SK-N-SH (cell line): ENCODE measurements around the gene CLCNKB. TPM values are rescaled to one million over a fixed set of nuclear protein-coding genes. Genes with fewer than 3 reads are reported as not detected.

ENCODE experiments used
- CTCF ChIA-PET: fragments of 300-600, 350-600 bp; formaldehyde crosslinking; extraction: SDS; loops from one replicate; lab custom pipeline; 2021; lab: Yijun Ruan, JAX
- POLR2A ChIA-PET: fragments of 350-600 bp; sonication (Branson Sonifier 250); formaldehyde crosslinking; extraction: SDS; loops from one replicate; lab custom pipeline; 2020; ENCODE audit warnings: antibody characterized with exemption, inconsistent platforms; lab: Yijun Ruan, JAX
- DNase-seq: peaks from one replicate; pipeline ENCODE4 v3.0.0; 2012
- H2AFZ ChIP-seq: fragments of 200-600 bp; sonication (generic); 2 replicates; pipeline ENCODE4 v1.8.1; 2016; ENCODE audit warnings: antibody characterized with exemption, mild to moderate bottlenecking, low read depth
- H3F3A ChIP-seq: fragments of 200-600 bp; sonication (generic); replicated peaks from 2 replicates; pipeline ENCODE3; 2016; ENCODE audit warnings: antibody characterized with exemption, mild to moderate bottlenecking; ENCODE audit not compliant: insufficient read depth
- H3K27ac ChIP-seq, 2 experiments: fragments of 200-500 bp in 1 of 2; fragments of 200-600 bp in 1 of 2; sonication (Bioruptor generic) in 1 of 2; sonication (generic), shearing (Covaris generic) in 1 of 2; 2 replicates each; pipeline versions ENCODE4 v1.5.1 to v1.6.1; 2014 to 2016; ENCODE audit warnings: low read depth in 2 of 2, inconsistent platforms in 1 of 2, low read length in 1 of 2, mild to moderate bottlenecking in 1 of 2, mixed read lengths in 1 of 2
- H3K27me3 ChIP-seq: fragments of 200-600 bp; sonication (generic), shearing (Covaris generic); 2 replicates; pipeline ENCODE4 v1.6.1; 2016; ENCODE audit warnings: mixed run types; ENCODE audit not compliant: insufficient read depth
- H3K36me3 ChIP-seq, 2 experiments: fragments of 200-500 bp in 1 of 2; fragments of 200-600 bp in 1 of 2; sonication (Bioruptor generic) in 1 of 2; sonication (generic) in 1 of 2; replicated peaks in 1 of 2; 2 replicates each; pipeline versions ENCODE3 to v1.5.1; 2014 to 2016; ENCODE audit warnings: low read length in 1 of 2, mild to moderate bottlenecking in 1 of 2; ENCODE audit not compliant: insufficient read depth in 2 of 2, control insufficient read depth in 1 of 2
- H3K4me1 ChIP-seq, 2 experiments: fragments of 200-500 bp in 1 of 2; fragments of 200-600 bp in 1 of 2; sonication (Bioruptor generic) in 1 of 2; sonication (generic), shearing (Covaris generic) in 1 of 2; 2 replicates each; pipeline versions ENCODE4 v1.5.1 to v1.6.1; 2014 to 2016; ENCODE audit warnings: low read depth in 1 of 2, low read length in 1 of 2, mixed run types in 1 of 2; ENCODE audit not compliant: insufficient read depth in 2 of 2, control insufficient read depth in 1 of 2
- H3K4me2 ChIP-seq: fragments of 200-600 bp; sonication (generic), shearing (Covaris generic); 2 replicates; pipeline ENCODE4 v1.6.1; 2017; ENCODE audit warnings: mixed run types
- H3K4me3 ChIP-seq, 2 experiments: fragments of 200-500 bp in 1 of 2; fragments of 200-600 bp in 1 of 2; sonication (Bioruptor generic) in 1 of 2; sonication (generic), shearing (Covaris generic) in 1 of 2; 2 replicates each; pipeline versions ENCODE4 v1.5.1 to v1.8.1; 2014 to 2016; ENCODE audit warnings: low read depth in 2 of 2, inconsistent platforms in 1 of 2, low read length in 1 of 2, mild to moderate bottlenecking in 1 of 2, mixed read lengths in 1 of 2, moderate library complexity in 1 of 2
- H3K79me2 ChIP-seq: fragments of 200-600 bp; sonication (generic); 2 replicates; pipeline ENCODE4 v1.8.1; 2017; ENCODE audit warnings: mild to moderate bottlenecking; ENCODE audit not compliant: insufficient read depth
- H3K9ac ChIP-seq: fragments of 200-600 bp; sonication (generic); 2 replicates; pipeline ENCODE4 v1.6.1; 2017; ENCODE audit warnings: mixed run types
- H3K9me2 ChIP-seq: fragments of 200-600 bp; sonication (generic); 2 replicates; pipeline ENCODE4 v1.6.1; 2017; ENCODE audit warnings: mixed run types
- H3K9me3 ChIP-seq: fragments of 200-600 bp; sonication (generic); 2 replicates; pipeline ENCODE4 v1.6.1; 2017; ENCODE audit warnings: mixed run types, mild to moderate bottlenecking, moderate library complexity
- H4K20me1 ChIP-seq: fragments of 200-600 bp; sonication (generic); 2 replicates; pipeline ENCODE4 v1.6.1; 2017; ENCODE audit warnings: mild to moderate bottlenecking, mixed run types; ENCODE audit not compliant: insufficient read depth
- ELF1 ChIP-seq: IDR thresholded peaks from 2 replicates; pipeline ENCODE4 v1.4.0; 2012
- EP300 ChIP-seq, 2 experiments: IDR thresholded peaks; 2 replicates each; pipeline versions ENCODE4 v1.4.0 to v1.6.1; 2012; ENCODE audit warnings: borderline replicate concordance in 1 of 2, low read depth in 1 of 2, low read length in 1 of 2
- FOSL2 ChIP-seq: IDR thresholded peaks from 2 replicates; pipeline ENCODE4 v1.4.0; 2012; ENCODE audit warnings: low read depth, mild to moderate bottlenecking, moderate library complexity, borderline replicate concordance
- GATA2 ChIP-seq: sonication (generic); formaldehyde crosslinking; IDR thresholded peaks from 2 replicates; pipeline ENCODE4 v1.5.0; 2020; ENCODE audit warnings: mild to moderate bottlenecking, missing genetic modification reagents
- MEF2A ChIP-seq: IDR thresholded peaks from 2 replicates; pipeline ENCODE4 v1.4.0; 2012; ENCODE audit warnings: low read depth, borderline replicate concordance
- MXI1 ChIP-seq: IDR thresholded peaks from 2 replicates; pipeline ENCODE4 v1.6.1; 2012; ENCODE audit warnings: mild to moderate bottlenecking, low read depth, low read length, improper control_type of control experiment
- NRF1 ChIP-seq: IDR thresholded peaks from 2 replicates; pipeline ENCODE4 v1.6.1; 2012; ENCODE audit warnings: low read depth, mild to moderate bottlenecking, low read length
- RCOR1 ChIP-seq: fragments of 150-350 bp; IDR thresholded peaks from 2 replicates; pipeline ENCODE4 v1.6.1; 2017; ENCODE audit warnings: antibody characterized with exemption, low read length
- RFX5 ChIP-seq: IDR thresholded peaks from 2 replicates; pipeline ENCODE4 v1.6.1; 2012; ENCODE audit warnings: mild to moderate bottlenecking, improper control_type of control experiment, low read length
- SIN3A ChIP-seq: IDR thresholded peaks from 2 replicates; pipeline ENCODE4 v1.6.1; 2012; ENCODE audit warnings: low read depth, mild to moderate bottlenecking, low read length, moderate library complexity, borderline replicate concordance
- SMC3 ChIP-seq: IDR thresholded peaks from 2 replicates; pipeline ENCODE4 v1.6.1; 2012; ENCODE audit warnings: low read depth, low read length, improper control_type of control experiment
- TAF1 ChIP-seq: IDR thresholded peaks from 2 replicates; pipeline ENCODE4 v1.6.1; 2012; ENCODE audit warnings: low read depth, mild to moderate bottlenecking, low read length, moderate library complexity, borderline replicate concordance
- TEAD4 ChIP-seq: IDR thresholded peaks from 2 replicates; pipeline ENCODE4 v1.4.0; 2012; ENCODE audit warnings: mild to moderate bottlenecking, borderline replicate concordance; ENCODE audit not compliant: insufficient read depth
- whole genome bisulfite sequencing: methylation state at CpG from one replicate; pipeline ENCODE4 v1.1.6; 2017; ENCODE audit warnings: low lambda C conversion rate; 5-methylcytosine and 5-hydroxymethylcytosine counted together
- polyA plus RNA-seq, 3 experiments: library from polyadenylated mRNA; depleted of rRNA; stranded (reverse); fragments of >200 nt; gene quantifications; 2 replicates each; pipeline ENCODE4 v1.2.3, GENCODE V29; 2012
- TF ChIP-seq, protein P1 (sequence below): fragments of 200-600 bp; sonication (generic); IDR thresholded peaks from 2 replicates; pipeline ENCODE4 v1.6.1; 2017; ENCODE audit warnings: antibody characterized with exemption, mild to moderate bottlenecking, moderate library complexity
- TF ChIP-seq, protein P2 (sequence below): IDR thresholded peaks from 2 replicates; pipeline ENCODE4 v1.4.0; 2012; ENCODE audit warnings: low read depth, borderline replicate concordance
- TF ChIP-seq, protein P3 (sequence below): fragments of 150-350 bp; IDR thresholded peaks from 2 replicates; pipeline ENCODE4 v1.6.1; 2016; ENCODE audit warnings: mild to moderate bottlenecking, low read depth, low read length
- TF ChIP-seq, protein P4 (sequence below): IDR thresholded peaks from 2 replicates; pipeline ENCODE4 v1.6.1; 2012; ENCODE audit warnings: mild to moderate bottlenecking, low read depth, low read length, moderate library complexity
- TF ChIP-seq, protein P5 (sequence below): fragments of 150-350 bp; IDR thresholded peaks from 2 replicates; pipeline ENCODE4 v1.6.1; 2017; ENCODE audit warnings: antibody characterized with exemption, low read length, low read depth, borderline replicate concordance
- TF ChIP-seq, protein P6 (sequence below): IDR thresholded peaks from 2 replicates; pipeline ENCODE4; 2012

CLCNKB gene
- polyA plus RNA-seq, 1 of the 3 experiments (the other 2 are of a cell fraction) = 0.41 TPM

DNA sequence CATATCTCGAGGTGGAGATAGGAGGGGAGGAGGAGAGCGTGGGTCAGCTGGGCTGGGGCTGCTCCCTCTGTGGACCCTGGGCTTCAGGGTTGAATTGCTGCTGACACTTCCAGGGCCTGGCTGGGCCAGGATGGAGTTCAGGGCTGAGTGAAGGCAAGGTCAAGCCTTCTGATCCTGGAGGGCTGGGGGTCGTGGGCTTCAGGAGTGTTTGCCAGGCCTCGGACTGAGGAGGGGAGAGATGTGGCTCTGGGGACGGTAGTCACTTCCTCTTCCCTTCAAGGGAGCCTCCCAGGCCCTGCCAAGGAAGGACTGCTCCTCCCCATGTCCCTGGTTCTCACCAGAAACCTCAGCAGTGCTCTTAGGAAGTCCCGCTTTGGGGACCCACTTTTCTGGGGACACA, 41.9 kb downstream of the CLCNKB start (continued):
- TF ChIP-seq, protein P1, sequence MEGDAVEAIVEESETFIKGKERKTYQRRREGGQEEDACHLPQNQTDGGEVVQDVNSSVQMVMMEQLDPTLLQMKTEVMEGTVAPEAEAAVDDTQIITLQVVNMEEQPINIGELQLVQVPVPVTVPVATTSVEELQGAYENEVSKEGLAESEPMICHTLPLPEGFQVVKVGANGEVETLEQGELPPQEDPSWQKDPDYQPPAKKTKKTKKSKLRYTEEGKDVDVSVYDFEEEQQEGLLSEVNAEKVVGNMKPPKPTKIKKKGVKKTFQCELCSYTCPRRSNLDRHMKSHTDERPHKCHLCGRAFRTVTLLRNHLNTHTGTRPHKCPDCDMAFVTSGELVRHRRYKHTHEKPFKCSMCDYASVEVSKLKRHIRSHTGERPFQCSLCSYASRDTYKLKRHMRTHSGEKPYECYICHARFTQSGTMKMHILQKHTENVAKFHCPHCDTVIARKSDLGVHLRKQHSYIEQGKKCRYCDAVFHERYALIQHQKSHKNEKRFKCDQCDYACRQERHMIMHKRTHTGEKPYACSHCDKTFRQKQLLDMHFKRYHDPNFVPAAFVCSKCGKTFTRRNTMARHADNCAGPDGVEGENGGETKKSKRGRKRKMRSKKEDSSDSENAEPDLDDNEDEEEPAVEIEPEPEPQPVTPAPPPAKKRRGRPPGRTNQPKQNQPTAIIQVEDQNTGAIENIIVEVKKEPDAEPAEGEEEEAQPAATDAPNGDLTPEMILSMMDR = no peak
- no peak for TF ChIP-seq SIN3A
- no peak for TF ChIP-seq TEAD4
- no peak for TF ChIP-seq TAF1
- TF ChIP-seq GATA2 (CRISPR knock-in tag) = no peak
- TF ChIP-seq, all 33 proteins: peak for 0

DNA sequence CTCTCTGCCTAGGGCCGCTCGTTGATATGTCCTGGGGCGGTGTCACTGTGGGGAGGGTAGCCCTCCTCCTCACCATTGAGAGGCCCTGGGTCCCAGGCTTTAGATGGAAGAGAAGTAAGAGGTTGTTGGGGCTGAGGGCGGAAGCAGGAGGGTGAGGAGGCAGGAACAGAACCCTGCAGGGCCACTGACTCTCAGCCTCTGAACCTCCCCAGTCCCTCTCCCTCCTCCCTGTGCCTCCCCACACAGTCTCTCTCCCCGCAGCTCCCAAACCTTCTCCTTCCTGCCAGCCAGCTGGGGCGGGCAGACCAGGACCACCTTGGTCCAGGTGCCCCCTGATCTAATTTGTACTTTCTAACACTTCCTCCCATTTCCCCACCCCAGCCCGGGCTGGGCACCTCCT, 44.2 kb downstream of the CLCNKB start:
- POLR2A ChIA-PET = no interaction called here
- no peaks in the 10 kb centered on the region for H3F3A ChIP-seq
- H3K27ac ChIP-seq = no peak overlapping the region
- H3K79me2 ChIP-seq = no peaks in the 10 kb centered on the region
- no peak for TF ChIP-seq MEF2A
- no peak for TF ChIP-seq SMC3
- TF ChIP-seq, protein P2, sequence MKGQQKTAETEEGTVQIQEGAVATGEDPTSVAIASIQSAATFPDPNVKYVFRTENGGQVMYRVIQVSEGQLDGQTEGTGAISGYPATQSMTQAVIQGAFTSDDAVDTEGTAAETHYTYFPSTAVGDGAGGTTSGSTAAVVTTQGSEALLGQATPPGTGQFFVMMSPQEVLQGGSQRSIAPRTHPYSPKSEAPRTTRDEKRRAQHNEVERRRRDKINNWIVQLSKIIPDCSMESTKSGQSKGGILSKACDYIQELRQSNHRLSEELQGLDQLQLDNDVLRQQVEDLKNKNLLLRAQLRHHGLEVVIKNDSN = no peak
- TF ChIP-seq, protein P3, sequence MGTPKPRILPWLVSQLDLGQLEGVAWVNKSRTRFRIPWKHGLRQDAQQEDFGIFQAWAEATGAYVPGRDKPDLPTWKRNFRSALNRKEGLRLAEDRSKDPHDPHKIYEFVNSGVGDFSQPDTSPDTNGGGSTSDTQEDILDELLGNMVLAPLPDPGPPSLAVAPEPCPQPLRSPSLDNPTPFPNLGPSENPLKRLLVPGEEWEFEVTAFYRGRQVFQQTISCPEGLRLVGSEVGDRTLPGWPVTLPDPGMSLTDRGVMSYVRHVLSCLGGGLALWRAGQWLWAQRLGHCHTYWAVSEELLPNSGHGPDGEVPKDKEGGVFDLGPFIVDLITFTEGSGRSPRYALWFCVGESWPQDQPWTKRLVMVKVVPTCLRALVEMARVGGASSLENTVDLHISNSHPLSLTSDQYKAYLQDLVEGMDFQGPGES = no peak
- no peak for TF ChIP-seq RCOR1
- TF ChIP-seq, protein P4, sequence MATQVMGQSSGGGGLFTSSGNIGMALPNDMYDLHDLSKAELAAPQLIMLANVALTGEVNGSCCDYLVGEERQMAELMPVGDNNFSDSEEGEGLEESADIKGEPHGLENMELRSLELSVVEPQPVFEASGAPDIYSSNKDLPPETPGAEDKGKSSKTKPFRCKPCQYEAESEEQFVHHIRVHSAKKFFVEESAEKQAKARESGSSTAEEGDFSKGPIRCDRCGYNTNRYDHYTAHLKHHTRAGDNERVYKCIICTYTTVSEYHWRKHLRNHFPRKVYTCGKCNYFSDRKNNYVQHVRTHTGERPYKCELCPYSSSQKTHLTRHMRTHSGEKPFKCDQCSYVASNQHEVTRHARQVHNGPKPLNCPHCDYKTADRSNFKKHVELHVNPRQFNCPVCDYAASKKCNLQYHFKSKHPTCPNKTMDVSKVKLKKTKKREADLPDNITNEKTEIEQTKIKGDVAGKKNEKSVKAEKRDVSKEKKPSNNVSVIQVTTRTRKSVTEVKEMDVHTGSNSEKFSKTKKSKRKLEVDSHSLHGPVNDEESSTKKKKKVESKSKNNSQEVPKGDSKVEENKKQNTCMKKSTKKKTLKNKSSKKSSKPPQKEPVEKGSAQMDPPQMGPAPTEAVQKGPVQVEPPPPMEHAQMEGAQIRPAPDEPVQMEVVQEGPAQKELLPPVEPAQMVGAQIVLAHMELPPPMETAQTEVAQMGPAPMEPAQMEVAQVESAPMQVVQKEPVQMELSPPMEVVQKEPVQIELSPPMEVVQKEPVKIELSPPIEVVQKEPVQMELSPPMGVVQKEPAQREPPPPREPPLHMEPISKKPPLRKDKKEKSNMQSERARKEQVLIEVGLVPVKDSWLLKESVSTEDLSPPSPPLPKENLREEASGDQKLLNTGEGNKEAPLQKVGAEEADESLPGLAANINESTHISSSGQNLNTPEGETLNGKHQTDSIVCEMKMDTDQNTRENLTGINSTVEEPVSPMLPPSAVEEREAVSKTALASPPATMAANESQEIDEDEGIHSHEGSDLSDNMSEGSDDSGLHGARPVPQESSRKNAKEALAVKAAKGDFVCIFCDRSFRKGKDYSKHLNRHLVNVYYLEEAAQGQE = no peak
- TF ChIP-seq FOSL2 = no peak
- TF ChIP-seq EP300 (IDR thresholded peaks at IDR 0.05; ENCODE audit: borderline replicate concordance in 1 of 2, low read depth in 1 of 2, low read length in 1 of 2) = no peak
- no peak for TF ChIP-seq RFX5
- TF ChIP-seq, protein P1 = no peak
- TF ChIP-seq, protein P5, sequence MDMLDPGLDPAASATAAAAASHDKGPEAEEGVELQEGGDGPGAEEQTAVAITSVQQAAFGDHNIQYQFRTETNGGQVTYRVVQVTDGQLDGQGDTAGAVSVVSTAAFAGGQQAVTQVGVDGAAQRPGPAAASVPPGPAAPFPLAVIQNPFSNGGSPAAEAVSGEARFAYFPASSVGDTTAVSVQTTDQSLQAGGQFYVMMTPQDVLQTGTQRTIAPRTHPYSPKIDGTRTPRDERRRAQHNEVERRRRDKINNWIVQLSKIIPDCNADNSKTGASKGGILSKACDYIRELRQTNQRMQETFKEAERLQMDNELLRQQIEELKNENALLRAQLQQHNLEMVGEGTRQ = no peak
- TF ChIP-seq SIN3A = no peak
- TF ChIP-seq, protein P6, sequence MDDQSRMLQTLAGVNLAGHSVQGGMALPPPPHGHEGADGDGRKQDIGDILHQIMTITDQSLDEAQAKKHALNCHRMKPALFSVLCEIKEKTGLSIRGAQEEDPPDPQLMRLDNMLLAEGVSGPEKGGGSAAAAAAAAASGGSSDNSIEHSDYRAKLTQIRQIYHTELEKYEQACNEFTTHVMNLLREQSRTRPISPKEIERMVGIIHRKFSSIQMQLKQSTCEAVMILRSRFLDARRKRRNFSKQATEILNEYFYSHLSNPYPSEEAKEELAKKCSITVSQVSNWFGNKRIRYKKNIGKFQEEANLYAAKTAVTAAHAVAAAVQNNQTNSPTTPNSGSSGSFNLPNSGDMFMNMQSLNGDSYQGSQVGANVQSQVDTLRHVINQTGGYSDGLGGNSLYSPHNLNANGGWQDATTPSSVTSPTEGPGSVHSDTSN = no peak
- no peak for TF ChIP-seq ELF1
- TF ChIP-seq NRF1 = no peak
- TF ChIP-seq MXI1 = no peak
- H3K27me3 ChIP-seq = no peaks in the 10 kb centered on the region
- 79% methylated on average over 5 of the region's 7 CpGs for WGBS
- H3K4me1 ChIP-seq = peaks cover 0 to 3% of the 10 kb centered on the region in 2 experiments; a peak in 1 of 4 replicates
- CTCF ChIA-PET = interaction anchor here (1.2 kb wide), 1 partner anchor 101 kb away, joined by 4 read pairs; no protein-coding TSS in a partner anchor
- no peak for DNase-seq
- no peak overlapping the region for H3K4me3 ChIP-seq
- H3K9me2 ChIP-seq = no peaks in the 10 kb centered on the region
- H3K9ac ChIP-seq = no peak overlapping the region
- no peak overlapping the region for H3K4me2 ChIP-seq
- H2AFZ ChIP-seq = no peak overlapping the region; the same call in 1 of the 2 replicates
- no peaks in the 10 kb centered on the region for H4K20me1 ChIP-seq
- H3K36me3 ChIP-seq = no peaks in the 10 kb centered on the region
- H3K9me3 ChIP-seq = no peaks in the 10 kb centered on the region
